Right lung (tissue), 5 donors: ENCODE results near the gene TNK1. TPM values are rescaled to one million over a fixed set of nuclear protein-coding genes. Genes with fewer than 3 reads are reported as not detected.

Experiments used
- DNase-seq, 2 donors: peaks; one replicate each; pipeline ENCODE4 v3.0.0-alpha.2; 2013
- polyA plus RNA-seq, 5 donors: library from polyadenylated mRNA; unstranded; fragments of 120-200 nt; gene quantifications; one replicate each; pipeline versions ENCODE4 v1.2.1 to v1.2.3, GENCODE V29; 2013; ENCODE audit warnings: inconsistent platforms in 1 of 5, low replicate concordance in 1 of 5; ENCODE audit not compliant: insufficient read length in 5 of 5, insufficient read depth in 1 of 5

The TNK1 gene
- polyA plus RNA-seq, 5 donors: 5.1 to 6.8 (median 6.7) TPM

- no peak for DNase-seq
These were observed 9.3 kb downstream of the TNK1 start for GRCh38 chr17:7389924-7390910.

- DNase-seq: no peak
These were observed 10.4 kb downstream of the TNK1 start for GRCh38 chr17:7391307-7391706.

GRCh38 chr17:7392696-7393612, 12.1 kb downstream of the TNK1 start:
- DNase-seq: no peak

GRCh38 chr17:7393613-7394451, 12.9 kb downstream of the TNK1 start:
- no peak for DNase-seq

GRCh38 chr17:7394452-7395191, 13.7 kb downstream of the TNK1 start, which contains the start of gene PLSCR3:
TSS of gene PLSCR3 (minus strand) at chr17:7394525. CDS start at chr17:7394110, 415 bp downstream.
- peak; percentile 84 for DNase-seq

- no peak for DNase-seq
These were observed 15.3 kb downstream of the TNK1 start for GRCh38 chr17:7396147-7396546.

- no peak for DNase-seq
These were observed 17.7 kb downstream of the TNK1 start for GRCh38 chr17:7398612-7399011.

GRCh38 chr17:7403043-7403726, 22.3 kb downstream of the TNK1 start:
- no peak for DNase-seq

- DNase-seq: no peak
These were observed 22.8 kb downstream of the TNK1 start for GRCh38 chr17:7403727-7403976.

- DNase-seq: peak; percentile 98 to 99
These were observed 23.3 kb downstream of the TNK1 start, which contains the start of gene TMEM256 for GRCh38 chr17:7403977-7404736. TSS of gene TMEM256 (minus strand) at chr17:7404097. CDS start at chr17:7404084, 13 bp downstream.

- no peak for DNase-seq
These were observed 24.0 kb downstream of the TNK1 start for GRCh38 chr17:7404737-7405349.

GRCh38 chr17:7405350-7406234, 24.7 kb downstream of the TNK1 start:
- DNase-seq: no peak

GRCh38 chr17:7406235-7406825, 25.4 kb downstream of the TNK1 start:
- DNase-seq: no peak

- no peak for DNase-seq
These were observed 26.2 kb downstream of the TNK1 start for GRCh38 chr17:7407082-7407481.

GRCh38 chr17:7407485-7408251, 26.8 kb downstream of the TNK1 start, which contains the start of gene NLGN2:
TSS of gene NLGN2 (plus strand) at chr17:7407845. CDS start at chr17:7408256, 411 bp downstream.
- DNase-seq: no peak

GRCh38 chr17:7408252-7408727, 27.4 kb downstream of the TNK1 start:
- no peak for DNase-seq
